Activated CD8-positive, alpha-beta memory T cell treated with anti-CD3 and anti-CD28 coated beads, Interleukin-2, amount 50 U/mL, for 1 hour (primary cell): ENCODE data around the gene NCF4.

Experiments used
- DNase-seq: peaks from one replicate; pipeline ENCODE4 v3.0.0-alpha.2; 2020; ENCODE audit errors: extremely low read depth

Gene NCF4

DNA sequence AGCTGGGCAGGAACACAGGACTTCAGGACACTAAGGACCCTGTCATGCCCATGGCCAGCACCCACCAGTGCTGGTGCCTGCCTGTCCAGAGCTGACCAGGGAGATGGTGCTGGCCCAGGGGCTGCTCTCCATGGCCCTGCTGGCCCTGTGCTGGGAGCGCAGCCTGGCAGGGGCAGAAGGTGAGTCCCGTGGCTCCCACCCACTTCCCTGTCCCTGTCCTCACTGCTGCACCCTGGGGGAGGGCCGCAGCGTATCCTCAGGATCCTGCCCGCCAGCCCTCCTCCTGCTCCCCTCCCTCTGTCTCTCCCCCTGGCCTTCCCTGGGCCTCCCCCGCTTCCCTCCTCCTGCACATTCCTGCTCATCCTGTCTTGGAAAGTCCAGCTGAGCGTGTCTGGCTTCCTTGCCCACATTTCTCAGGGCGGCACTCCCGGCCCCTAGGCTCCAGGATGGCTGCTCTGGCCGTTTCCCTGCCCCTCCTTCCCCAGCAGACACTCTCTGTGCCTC lies 61.4 kb downstream of the NCF4 start:
- DNase-seq = no peak

GRCh38 chr22:36922711-36923110 lies 61.9 kb downstream of the NCF4 start:
- DNase-seq = no peak

GRCh38 chr22:36923131-36923788 lies 62.5 kb downstream of the NCF4 start:
- no peak for DNase-seq

DNA sequence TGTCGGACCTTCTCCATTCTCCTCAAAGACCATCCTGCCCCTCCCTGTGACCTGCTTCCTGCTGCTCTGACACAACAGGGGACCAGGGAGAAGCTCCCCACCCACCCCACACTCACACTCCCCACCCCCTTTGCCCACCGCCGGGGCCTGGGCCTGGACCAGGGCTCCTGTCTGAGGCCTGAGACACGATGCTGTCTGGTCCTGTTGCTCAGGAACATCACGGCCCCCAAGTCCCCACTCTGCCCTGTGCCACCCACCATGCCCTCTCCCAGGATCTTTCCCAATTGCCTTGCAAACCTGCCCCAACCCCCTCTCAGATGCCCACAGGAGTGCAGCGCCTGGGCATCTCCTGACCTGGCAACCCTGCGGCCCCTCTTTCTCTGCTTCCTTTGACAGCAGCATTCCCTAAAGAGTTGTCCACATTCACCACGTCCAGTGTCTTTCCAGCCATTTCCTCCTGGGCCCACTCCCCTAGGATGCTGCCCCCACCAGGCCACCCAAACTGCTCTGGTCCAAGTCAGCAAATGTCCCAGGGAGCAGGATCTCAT lies 63.4 kb downstream of the NCF4 start:
- no peak for DNase-seq

- DNase-seq = no peak
These were observed 64.8 kb downstream of the NCF4 start for GRCh38 chr22:36925388-36926290.

DNA sequence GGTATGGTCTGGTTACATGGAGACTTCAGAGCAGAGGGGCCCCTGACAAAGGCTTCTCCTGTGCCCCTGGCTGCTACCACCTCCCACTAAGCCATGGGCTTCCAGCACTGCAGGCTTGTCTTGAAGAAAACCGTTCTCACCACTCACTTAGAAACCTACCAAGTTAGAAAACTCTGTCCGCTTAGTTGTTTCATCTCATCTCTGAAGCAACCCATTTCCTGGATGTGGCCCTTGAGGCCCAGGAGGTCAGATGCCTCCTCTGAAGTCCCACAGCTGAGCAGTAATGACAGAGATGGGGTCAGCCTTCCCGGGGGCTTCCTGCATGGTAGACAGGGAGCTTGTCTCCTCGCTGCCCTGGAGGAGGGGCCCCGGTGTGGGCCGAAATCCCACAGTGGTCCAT lies 65.5 kb downstream of the NCF4 start:
- no peak for DNase-seq

- no peak for DNase-seq
These were observed 66.1 kb downstream of the NCF4 start for GRCh38 chr22:36926721-36927435.
